GM18517 (cell line): ENCODE data around the gene PTPRN2.

Experiments
- ATAC-seq: cut with Tn5 transposase; IDR thresholded peaks from one replicate; pipeline ENCODE4 v1.9.1; 2021; ENCODE audit warnings: mild to moderate bottlenecking, moderate library complexity; ENCODE audit not compliant: unreplicated experiment

The PTPRN2 gene

DNA sequence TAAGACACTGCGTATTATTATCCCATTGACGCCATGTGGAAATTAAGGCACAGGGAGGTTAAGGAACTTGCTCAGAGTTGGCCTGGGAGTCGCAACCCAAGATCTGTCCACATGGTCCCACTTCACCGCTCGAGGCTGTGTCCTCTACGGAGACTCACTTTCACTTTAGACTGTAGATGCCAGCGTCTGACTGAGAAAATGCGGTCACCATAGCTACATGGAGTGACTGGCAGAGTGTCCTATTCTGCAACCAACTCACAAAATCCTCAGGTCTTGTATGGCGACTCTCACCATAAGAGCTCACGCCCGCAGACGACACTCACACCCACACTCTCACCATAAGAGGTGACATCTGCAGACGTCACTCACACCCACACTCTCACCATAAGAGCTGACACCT is 257.9 kb downstream of the PTPRN2 start:
- no peak for ATAC-seq

DNA sequence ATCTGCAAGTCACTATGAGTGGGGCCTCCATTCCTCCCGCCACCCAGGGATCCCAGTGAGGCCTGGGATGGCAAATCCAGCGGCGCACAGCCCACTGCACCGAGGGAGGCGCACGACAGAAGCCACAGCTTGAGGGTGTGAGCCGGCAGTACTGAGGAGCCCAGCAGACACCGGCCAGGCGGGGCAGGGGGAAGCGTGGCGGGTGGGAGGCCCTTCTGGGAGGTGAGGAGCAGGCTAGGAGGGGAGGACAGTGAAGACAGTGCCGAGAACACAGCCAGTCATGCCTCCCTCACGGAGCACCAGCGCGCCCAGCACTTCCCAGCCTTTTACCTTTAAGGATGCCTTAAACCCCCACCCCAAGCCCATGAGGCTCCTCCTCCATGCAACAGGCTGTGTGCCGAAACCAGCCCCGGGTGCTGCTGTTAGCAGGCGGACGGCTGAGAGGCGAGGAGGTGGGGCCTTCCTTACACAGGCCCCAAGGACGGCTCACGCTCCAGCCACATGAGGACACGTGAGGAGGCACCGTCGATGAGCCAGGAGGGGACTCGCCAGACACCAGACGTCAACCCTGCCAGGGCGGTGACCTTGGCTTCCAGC is 258.5 kb downstream of the PTPRN2 start:
- no peak for ATAC-seq

DNA sequence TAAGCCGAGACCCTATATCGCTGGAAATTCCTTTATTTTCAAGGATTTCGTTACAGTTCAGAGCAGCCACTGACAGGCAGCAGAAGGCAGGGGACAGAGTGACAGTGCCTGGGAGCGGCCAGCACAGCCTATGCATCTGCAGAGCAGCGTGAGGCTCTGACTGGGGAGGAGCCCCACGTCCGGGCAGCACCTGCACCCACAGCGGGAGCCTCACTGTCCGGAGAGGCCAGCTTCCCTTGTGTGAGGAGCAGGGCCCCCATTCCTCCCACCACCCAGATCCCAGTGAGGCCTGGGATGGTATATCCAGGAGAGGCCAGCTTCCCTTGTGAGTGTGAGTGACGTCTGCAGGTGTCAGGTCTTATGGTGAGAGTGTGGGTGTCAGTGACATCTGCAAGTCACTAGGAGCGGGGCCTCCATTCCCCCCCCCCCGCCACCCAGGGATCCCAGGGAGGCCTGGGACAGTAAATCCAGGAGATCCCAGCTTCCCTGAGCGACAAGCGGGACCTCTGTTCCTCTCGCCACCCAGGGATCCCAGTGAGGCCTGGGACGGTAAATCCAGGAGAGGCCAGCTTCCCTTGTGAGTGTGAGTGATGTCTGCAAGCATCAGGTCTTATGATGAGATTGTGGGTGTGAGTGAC is 259.1 kb downstream of the PTPRN2 start:
- no peak for ATAC-seq

DNA sequence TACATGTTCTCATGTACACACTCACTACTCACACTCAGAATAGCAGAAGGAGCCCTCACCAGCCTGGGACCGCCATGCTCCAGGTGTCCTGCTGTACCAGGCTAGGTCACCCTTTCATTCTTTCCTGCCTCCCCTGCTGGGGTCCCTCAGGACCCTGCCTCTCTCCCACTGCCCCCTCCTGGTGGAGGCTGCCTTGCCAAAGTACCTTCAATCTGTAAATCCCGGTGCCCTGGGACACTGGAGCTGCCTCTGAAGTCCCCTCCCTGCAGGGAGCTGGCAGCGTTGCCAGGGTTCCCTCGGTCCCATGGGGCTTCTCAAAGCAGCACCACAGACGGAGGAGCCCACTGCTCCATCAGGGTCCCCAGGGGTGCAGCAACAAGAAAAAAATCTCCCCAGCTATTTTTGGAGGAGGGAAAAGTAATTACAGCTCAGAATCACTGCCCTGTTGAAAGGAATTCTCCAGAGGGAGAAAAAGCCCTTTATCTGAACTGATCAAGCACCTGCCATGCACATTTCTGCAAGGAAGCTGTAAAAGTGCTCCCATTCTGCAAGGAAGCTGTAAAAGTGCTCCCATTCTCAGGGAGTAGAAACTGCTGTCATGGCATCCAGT is 259.9 kb downstream of the PTPRN2 start:
- ATAC-seq: no peak

DNA sequence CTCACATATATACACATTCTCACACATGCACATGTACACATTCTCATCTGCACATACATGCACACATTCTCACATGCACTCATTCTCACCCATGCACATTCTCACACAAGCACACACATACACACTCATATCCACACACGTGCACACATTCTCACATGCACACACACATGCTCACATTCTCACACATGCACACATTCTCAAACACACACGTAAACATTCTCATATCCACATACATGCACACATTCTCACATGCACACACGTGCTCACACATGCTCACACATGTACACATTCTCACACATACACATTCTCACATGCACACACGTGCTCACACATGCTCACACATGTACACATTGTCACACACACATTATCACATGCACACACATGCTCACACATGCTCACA is 260.6 kb downstream of the PTPRN2 start:
- no peak for ATAC-seq

DNA sequence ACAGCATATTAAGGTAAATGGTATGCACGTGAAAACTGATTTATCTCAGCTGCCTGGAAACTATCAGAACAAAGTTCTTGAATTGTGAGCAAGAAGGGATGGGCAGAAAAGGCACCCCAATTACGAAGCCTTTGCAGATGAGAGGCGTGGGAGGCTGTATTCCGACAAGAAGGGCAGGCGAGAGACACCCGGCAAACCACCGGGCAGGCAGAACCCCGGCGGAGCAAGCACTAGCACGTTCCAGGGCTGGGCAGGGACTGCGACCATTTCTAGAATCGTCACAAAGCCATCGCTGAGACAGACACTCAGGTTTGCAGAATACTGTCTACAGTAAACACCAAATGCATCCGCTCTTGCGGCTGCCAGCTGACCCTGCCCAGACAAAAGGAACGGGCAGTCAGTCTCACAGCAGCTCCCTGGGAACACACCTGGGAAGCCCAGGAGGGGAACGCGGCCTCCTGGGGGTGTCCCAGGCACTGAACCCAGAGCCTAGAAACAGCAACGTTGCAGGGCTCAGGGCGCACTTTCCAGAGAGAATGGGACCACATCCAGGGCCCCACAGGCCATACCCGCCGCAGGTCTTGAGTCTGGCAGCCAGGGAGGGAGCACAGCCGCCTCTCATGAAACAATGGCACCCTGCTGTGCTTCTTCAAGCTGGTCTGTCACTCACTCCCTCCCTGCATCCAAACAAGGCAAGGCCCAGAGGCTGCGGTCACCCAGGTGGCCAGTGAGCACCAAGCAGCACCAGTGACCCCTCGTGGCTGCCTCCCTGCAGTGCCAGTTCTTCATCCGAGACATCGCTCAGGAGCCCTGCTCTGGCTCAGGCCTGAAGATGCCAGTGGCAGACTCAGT is 261.9 kb downstream of the PTPRN2 start:
- ATAC-seq: no peak

DNA sequence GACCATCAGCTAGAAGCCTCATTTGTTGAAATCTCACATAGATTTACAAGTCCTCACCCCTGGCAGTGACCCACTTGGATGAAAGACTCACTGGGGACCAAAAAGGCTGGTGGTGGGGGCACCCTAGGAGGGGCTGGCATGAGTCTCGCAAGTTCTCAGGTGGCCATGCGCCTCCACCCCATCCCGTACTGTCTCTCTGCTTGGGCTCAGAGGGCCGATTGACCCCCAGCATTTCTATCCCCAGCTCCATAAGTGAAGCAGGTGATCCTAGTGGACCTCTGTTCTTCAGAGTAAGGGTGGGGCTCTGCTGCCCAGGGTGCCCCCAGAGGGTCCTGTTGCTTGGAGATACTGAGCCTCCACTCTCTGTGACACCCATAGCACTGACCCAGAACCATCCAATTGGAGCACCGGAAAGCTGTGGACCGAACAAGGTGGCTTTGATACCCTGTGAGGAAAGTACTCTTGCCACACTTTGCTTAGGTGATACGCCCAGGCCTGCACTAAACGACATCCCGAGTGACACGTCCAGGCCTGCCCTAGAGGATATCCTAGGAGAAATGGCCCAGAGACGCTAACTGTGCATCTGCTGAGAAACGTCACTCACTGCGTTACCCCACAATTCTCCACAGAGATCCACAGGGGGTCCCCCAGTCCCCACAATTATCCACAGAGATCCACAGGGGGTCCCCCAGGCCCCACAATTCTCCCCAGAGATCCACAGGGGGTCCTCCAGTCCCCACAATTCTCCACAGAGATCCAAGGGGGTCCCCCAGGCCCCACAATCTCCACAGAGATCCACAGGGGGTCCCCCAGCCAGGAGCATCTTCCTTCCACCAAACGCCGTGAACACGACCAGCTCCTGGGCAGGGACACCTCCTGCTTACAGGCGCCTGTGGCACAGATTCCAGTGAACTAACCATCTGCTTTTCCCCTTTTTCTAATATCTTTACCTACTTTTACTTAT is 262.9 kb downstream of the PTPRN2 start:
- no peak for ATAC-seq

DNA sequence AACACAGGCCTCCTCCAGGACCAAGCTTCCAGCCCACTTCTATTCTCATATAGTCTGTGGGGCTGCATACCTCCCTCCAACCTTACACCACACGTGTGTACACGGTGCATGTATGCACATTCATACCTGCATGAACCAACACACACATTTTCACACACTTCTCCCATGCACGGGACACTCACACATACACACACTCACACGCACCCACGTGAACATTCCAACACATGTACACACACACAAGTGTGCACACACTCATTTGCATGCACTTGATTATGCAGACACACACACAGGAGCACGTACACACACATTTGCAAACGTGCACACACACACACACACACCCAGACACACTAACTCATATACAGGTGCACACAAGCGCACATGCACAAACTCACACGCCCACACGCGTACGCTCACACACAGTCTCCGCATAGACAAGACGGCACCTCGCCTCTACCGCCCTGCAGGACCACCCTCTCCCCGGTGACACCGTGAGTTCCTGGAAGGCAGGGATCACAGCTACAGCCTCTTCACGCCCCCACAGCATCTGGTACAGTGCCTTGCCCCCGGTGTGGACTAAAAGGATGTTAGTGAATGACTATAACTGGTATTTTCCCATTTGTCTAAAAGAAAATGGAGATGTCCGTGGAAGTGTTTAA is 263.8 kb downstream of the PTPRN2 start:
- no peak for ATAC-seq

DNA sequence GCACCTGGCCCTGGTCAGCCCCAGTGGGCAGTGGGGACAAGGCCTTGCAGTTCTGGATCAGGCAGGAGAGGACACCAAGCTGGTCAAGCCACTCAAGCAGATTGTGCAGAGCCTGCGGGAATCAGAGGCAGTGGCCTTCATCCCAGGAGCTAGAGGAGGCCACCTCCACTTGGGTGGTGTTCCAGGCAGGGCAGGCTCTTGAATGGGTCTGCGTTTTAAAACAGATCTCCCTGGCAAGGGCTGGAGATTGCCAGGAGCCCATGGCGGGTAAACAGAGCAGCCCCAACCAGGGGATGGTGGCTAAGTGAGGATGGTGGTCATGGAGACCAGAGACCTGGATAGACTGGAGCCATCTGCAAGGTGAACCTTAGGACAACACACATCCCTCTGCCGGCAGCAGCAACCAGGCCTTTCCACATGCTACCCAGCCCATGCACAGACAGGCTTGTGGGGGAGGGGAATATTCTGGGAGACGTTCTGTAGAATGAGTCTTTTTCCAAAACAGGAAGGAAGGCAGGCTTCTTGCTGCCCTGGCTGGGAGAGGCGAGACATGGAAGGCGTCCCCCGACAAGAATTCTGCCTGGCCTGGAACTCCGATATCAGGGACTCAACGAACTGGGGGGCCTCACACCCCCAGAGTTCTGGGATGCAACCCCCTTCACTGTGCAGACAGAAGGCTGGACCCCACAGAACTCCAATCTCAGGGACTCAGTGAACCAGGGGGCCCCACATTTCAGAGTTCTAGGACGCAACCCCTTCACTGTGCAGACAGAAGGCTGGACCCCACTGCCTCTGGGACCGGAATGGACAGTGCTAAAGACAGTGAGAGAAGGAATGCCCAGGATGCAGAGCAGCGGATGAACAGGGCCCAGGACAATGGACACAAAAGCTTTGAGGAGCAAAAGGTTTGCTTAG is 264.8 kb downstream of the PTPRN2 start:
- no peak for ATAC-seq

DNA sequence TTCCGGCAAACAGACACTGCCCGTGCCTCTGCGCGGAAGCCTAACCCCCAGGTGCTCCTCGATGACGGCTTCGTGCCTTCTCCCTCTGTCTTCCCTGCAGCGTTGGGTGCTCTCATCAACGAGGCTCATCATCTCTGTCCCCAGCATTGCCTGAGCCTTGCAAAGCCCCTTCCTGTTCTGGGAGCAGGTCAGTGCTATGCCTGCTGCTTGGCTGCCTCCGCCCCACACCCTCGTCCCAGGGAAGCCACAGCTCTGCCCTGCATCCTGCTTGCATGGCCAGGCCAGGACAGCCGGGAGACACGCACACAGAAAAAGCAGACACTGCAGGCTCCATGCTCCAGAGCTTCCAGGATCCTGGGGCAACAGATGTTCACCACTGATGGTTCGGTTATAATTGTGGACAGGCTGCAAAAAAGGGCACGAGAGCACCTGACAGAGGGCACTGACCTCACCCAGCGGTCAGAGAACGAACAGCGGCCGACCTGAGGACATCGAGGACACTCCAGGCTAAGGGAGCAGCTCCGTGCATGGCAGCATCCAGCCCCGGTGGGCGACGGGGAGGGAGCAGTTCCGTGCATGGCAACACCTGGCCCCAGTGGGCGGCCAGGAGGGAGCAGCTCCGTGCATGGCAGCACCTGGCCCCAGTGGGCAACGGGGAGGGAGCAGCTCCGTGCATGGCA is 265.5 kb downstream of the PTPRN2 start:
- ATAC-seq: no peak

DNA sequence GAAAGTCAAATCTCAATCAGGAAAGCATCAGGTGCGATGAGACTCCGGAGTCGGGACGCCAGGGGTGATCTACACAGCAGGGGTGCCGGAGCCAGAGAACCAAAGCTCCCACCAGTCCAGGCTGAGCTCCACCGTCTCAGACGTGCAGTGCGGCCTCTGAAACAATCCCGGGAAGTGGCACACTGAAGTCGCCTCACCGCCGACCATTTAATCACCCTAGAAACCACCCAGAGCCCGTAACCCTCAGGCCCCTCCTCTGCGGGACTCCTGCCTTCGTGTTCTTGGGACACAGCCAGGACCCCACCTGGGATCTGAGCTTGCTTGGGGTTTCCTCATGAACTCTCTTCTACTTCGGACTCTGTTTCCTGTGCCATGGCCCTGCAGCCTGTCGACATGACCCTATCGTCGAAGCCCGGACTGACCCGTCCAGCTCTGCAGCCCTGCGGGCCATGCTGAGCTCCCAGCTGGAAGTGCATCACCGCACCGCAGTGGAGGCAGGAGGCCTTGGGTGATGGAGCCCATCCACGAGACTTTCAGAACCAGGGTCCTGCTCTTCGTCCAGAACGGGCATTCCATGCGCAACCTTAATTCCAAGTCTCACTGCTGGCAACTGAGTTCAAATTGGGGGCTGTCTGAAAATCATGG is 266.4 kb downstream of the PTPRN2 start:
- ATAC-seq: no peak

DNA sequence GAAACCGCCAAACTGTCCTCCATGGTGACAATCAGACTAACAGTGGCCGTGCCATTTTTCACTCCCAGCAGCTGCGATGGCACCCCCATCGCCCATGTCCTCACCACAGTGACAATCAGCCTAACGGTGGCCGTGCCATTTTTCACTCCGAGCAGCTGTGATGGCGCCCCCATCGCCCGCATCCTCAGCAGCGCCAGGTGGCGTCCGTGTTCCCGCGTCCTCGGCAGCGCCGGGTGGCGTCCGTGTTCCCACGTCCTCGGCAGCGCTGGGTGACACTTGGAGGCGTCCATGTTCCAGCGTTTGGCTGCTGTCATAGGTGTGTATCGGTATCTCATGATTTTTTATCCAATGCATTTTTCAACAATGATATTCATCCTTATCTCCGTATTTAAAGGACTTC is 267.3 kb downstream of the PTPRN2 start:
- ATAC-seq: no peak

DNA sequence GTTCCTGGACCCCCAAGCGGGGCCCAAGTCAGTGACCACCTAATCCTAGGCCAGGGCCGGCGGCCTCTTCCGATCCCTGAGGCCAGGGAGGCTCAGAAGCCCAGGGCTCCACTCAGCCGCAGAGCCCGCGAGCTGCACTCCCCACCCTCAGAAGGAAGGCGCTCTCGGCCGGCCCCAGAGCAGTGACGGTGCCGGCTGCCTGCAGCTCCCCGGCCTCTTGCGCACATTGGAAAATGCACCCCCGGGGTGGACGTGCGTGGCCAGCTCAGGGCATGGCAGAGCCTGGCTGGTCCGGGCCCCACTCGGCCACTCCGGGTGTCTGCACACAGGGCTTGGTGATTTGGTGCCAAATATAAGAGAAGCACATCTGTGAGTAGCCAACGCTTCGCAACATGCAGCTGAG is 269.1 kb downstream of the PTPRN2 start:
- ATAC-seq: no peak

DNA sequence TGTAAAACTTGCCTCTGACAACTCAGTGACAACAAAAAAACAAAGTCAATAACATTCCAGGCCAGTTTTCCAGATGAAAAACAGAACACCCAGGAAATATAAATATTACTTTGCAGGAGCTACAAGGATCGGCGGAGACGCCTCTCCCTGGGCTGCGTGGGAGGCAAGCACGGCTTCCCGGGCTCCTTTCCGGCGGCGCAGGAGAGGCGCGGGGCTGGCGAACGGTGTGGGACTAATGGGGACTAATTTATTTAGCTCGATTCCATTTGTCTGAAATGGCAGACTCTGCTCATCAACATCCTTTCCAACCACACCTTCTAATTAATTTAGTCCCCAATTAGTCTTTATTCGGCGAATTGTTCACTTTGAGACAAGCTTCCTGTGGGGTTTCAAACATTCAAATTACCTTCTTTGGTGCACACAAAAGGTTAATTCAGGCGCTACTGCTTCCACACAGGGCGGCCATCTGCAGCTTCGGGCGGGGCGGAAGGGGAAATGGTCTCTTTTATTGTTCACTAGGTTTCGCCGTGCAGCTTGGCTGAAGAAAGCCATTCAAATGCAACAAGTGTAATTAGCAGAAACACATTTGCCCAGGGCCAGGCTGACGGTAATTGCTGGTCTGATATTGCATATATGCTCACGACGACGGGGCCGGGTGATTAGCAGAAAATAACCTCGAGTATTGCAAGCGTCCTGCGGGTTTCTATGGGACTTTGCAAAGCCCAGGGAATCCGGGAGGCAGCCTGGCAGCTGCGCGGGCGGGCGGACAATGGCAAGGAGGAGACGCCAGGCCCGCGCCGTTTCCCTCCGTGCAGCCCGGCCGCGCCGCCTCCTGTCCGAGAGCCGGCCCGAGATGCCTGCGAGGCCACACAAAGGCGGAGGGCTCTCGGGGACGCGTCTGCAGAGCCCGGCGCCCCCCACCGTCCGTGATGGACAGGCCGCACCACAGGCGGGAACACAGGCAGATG is 270.1 kb downstream of the PTPRN2 start:
- ATAC-seq: no peak

DNA sequence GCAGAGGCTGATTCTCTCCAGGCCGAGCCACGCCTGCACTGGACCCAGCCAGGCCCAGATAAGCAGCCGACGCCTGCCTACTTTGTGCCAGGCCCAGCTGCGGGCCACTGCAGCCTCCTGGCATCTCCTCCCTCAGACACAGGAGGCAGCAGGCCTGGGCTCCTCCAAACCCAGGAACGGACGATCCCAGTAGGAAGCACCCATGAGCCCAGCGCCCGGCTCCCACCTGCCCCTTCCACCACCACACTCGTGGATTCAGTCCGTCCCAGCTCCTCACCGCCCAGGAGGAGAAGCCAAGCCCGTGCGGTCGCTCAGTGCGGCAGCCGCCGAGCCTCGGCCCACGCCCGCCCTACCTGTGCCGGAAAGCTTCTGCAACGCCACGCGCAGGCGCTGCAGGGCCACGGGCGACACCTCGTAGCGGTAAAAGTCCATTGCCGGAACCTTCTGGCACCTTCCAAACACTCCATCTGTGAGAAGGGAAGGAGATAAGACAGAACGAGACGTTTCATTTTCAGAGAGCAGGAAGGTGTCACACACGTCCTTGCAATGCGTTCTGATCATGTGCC is 271.1 kb downstream of the PTPRN2 start:
- no peak for ATAC-seq

DNA sequence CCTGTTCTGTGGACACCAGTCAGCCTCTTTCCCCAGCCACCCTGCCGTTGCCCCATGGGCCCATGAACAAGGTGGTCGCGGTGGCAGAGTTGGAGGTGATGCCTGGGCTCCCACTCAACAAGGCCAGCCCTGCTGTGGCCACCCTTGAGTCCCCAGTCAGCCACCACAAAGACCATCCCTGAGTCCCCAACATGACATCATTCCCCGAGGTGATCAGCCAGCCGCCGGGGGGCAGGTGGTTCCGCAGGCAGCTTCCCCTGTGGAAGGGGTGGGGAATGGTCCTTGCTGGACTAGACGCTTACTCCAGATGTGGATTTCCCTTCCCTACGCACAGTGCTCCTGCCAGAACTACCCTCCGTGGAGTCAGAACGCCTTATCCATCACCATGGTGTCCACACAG is 271.7 kb downstream of the PTPRN2 start:
- ATAC-seq: no peak
